H9 (cell line): ENCODE results near the gene VASN. TPM values are rescaled to one million over a fixed set of nuclear protein-coding genes. Genes with fewer than 3 reads are reported as not detected.
A peak's percentile ranks its signal among the peaks of the same experiment; 100 is the strongest.

Source experiments
- DNase-seq: peaks from one replicate; pipeline ENCODE4 v3.0.0-alpha.2; 2017
- H2AFZ ChIP-seq: one replicate; pipeline ENCODE4 v1.6.1; 2013; ENCODE audit warnings: mild to moderate bottlenecking, low read length, control low read depth, moderate library complexity
- H2AK5ac ChIP-seq: 2 replicates; pipeline ENCODE4 v1.6.1; 2013; ENCODE audit warnings: low read length, control low read depth, mixed read lengths; ENCODE audit not compliant: insufficient read length
- H2BK120ac ChIP-seq: one replicate; pipeline ENCODE4 v1.6.1; 2013; ENCODE audit warnings: low read depth, mild to moderate bottlenecking, low read length, control low read depth, inconsistent platforms; ENCODE audit not compliant: poor library complexity, severe bottlenecking
- H2BK12ac ChIP-seq: 2 replicates; pipeline ENCODE4 v1.6.1; 2013; ENCODE audit warnings: low read length, control low read depth, mixed read lengths, low read depth; ENCODE audit not compliant: insufficient read length
- H2BK15ac ChIP-seq: 2 replicates; pipeline ENCODE4 v1.6.1; 2013; ENCODE audit warnings: low read depth, low read length, control low read depth
- H2BK20ac ChIP-seq: one replicate; pipeline ENCODE4 v1.6.1; 2013; ENCODE audit warnings: low read depth, mild to moderate bottlenecking, low read length, control low read depth, inconsistent platforms; ENCODE audit not compliant: poor library complexity, severe bottlenecking
- H2BK5ac ChIP-seq: 2 replicates; pipeline ENCODE4 v1.6.1; 2013; ENCODE audit warnings: low read length, control low read depth, mixed read lengths; ENCODE audit not compliant: insufficient read length
- H3K14ac ChIP-seq: 2 replicates; pipeline ENCODE4 v1.6.1; 2013; ENCODE audit warnings: low read length, control low read depth; ENCODE audit not compliant: insufficient read depth
- H3K18ac ChIP-seq: 2 replicates; pipeline ENCODE4 v1.6.1; 2013; ENCODE audit warnings: low read depth, mild to moderate bottlenecking, mixed read lengths, low read length, control low read depth; ENCODE audit not compliant: insufficient read length
- H3K23ac ChIP-seq: 2 replicates; pipeline ENCODE4 v1.6.1; 2013; ENCODE audit warnings: low read length, control low read depth, mixed read lengths, low read depth; ENCODE audit not compliant: insufficient read length
- H3K23me2 ChIP-seq: 2 replicates; pipeline ENCODE4 v1.6.1; 2013; ENCODE audit warnings: low read depth, mild to moderate bottlenecking, mixed read lengths, low read length, control low read depth; ENCODE audit not compliant: insufficient read length, poor library complexity, severe bottlenecking
- H3K27ac ChIP-seq: 2 replicates; pipeline ENCODE4 v1.5.1; 2013; ENCODE audit warnings: low read length, control low read depth, mixed read lengths, low read depth; ENCODE audit not compliant: insufficient read length
- H3K27me3 ChIP-seq: 2 replicates; pipeline ENCODE4 v1.6.1; 2013; ENCODE audit warnings: low read length, control low read depth, inconsistent platforms; ENCODE audit not compliant: insufficient read depth
- H3K4ac ChIP-seq: 2 replicates; pipeline ENCODE4 v1.6.1; 2013; ENCODE audit warnings: low read depth, mild to moderate bottlenecking, control low read depth, inconsistent platforms, low read length, moderate library complexity
- H3K4me1 ChIP-seq: 2 replicates; pipeline ENCODE4 v1.6.1; 2013; ENCODE audit warnings: low read length, control low read depth, inconsistent platforms; ENCODE audit not compliant: insufficient read depth
- H3K4me2 ChIP-seq: 2 replicates; pipeline ENCODE4 v1.6.1; 2013; ENCODE audit warnings: low read length, control low read depth, mixed read lengths; ENCODE audit not compliant: insufficient read length, insufficient read depth
- H3K56ac ChIP-seq: 2 replicates; pipeline ENCODE4 v1.6.1; 2013; ENCODE audit warnings: low read depth, mild to moderate bottlenecking, mixed read lengths, low read length, control low read depth; ENCODE audit not compliant: insufficient read length
- H3K79me1 ChIP-seq: 2 replicates; pipeline ENCODE4 v1.6.1; 2013; ENCODE audit warnings: low read depth, mild to moderate bottlenecking, moderate library complexity, low read length, control low read depth, inconsistent platforms; ENCODE audit not compliant: insufficient read depth, poor library complexity, severe bottlenecking
- H3K79me2 ChIP-seq: 2 replicates; pipeline ENCODE4 v1.6.1; 2013; ENCODE audit warnings: low read length, control low read depth, inconsistent platforms; ENCODE audit not compliant: insufficient read depth
- H3K9ac ChIP-seq: 2 replicates; pipeline ENCODE4 v1.6.1; 2013; ENCODE audit warnings: low read length, control low read depth, mixed read lengths; ENCODE audit not compliant: insufficient read length; ENCODE audit errors: extremely low read depth
- H3K9me3 ChIP-seq: one replicate; pipeline ENCODE4 v1.6.1; 2013; ENCODE audit warnings: low read depth, low read length, inconsistent platforms; ENCODE audit not compliant: control insufficient read depth
- H3T11ph ChIP-seq: one replicate; pipeline ENCODE4 v1.6.1; 2013; ENCODE audit warnings: mild to moderate bottlenecking, low read length, control low read depth, inconsistent platforms
- H4K20me1 ChIP-seq: one replicate; pipeline ENCODE4 v1.6.1; 2013; ENCODE audit not compliant: control insufficient read depth, insufficient read length, insufficient read depth
- H4K5ac ChIP-seq: 2 replicates; pipeline ENCODE4 v1.6.1; 2013; ENCODE audit warnings: low read depth, mild to moderate bottlenecking, mixed read lengths, low read length, control low read depth; ENCODE audit not compliant: insufficient read length
- H4K8ac ChIP-seq: replicated peaks from 2 replicates; pipeline ENCODE4 v1.6.1; 2013; ENCODE audit warnings: low read length, control low read depth, mixed read lengths, low read depth; ENCODE audit not compliant: insufficient read length
- H4K91ac ChIP-seq: 2 replicates; pipeline ENCODE4 v1.6.1; 2013; ENCODE audit warnings: low read depth, mild to moderate bottlenecking, moderate library complexity, mixed read lengths, low read length, control low read depth; ENCODE audit not compliant: insufficient read length
- H3K27ac Mint-ChIP-seq, 3 experiments: 2 replicates in 2 of 3; 3 replicates in 1 of 3; pipeline ENCODE4 v1.8.0; 2020 to 2021; ENCODE audit warnings: mixed read lengths in 3 of 3, mild to moderate bottlenecking in 1 of 3, moderate library complexity in 1 of 3
- H3K27me3 Mint-ChIP-seq: 2 replicates; pipeline ENCODE4 v1.8.0; 2021; ENCODE audit warnings: low read depth, mild to moderate bottlenecking, moderate library complexity, mixed read lengths
- H3K36me3 Mint-ChIP-seq, 3 experiments: 2 replicates in 2 of 3; 3 replicates in 1 of 3; pipeline ENCODE4 v1.8.0; 2020 to 2021; ENCODE audit warnings: low read depth in 3 of 3, mixed read lengths in 3 of 3; ENCODE audit not compliant: insufficient read depth in 1 of 3
- H3K4me1 Mint-ChIP-seq, 2 experiments: 2 replicates each; pipeline ENCODE4 v1.8.0; 2020; ENCODE audit warnings: mixed read lengths in 2 of 2
- H3K4me3 Mint-ChIP-seq, 2 experiments: 2 replicates in 1 of 2; 3 replicates in 1 of 2; pipeline ENCODE4 v1.8.0; 2020 to 2021; ENCODE audit warnings: mild to moderate bottlenecking in 2 of 2, mixed read lengths in 2 of 2, moderate library complexity in 1 of 2
- H3K9me3 Mint-ChIP-seq, 2 experiments: 2 replicates in 1 of 2; 3 replicates in 1 of 2; pipeline ENCODE4 v1.8.0; 2020; ENCODE audit warnings: mild to moderate bottlenecking in 2 of 2, mixed read lengths in 2 of 2, moderate library complexity in 1 of 2
- CTCF ChIP-seq: fragments of 200-600 bp; sonication (generic); conservative IDR thresholded peaks from 3 replicates; pipeline ENCODE4 v1.8.0; 2021; ENCODE audit warnings: antibody characterized with exemption, mild to moderate bottlenecking
- WGBS: extraction: QIAGEN DNeasy Blood & Tissue Kit; methylation state at CpG from one replicate; pipeline ENCODE4 v1.1.7; 2013; ENCODE audit warnings: missing lambda C conversion rate, low lambda C conversion rate, mixed read lengths; ENCODE audit not compliant: insufficient read length; ENCODE audit errors: extremely low coverage; 5-methylcytosine and 5-hydroxymethylcytosine counted together
- total RNA-seq: library from RNA; stranded (reverse); gene quantifications from 2 replicates; pipeline ENCODE4 v1.2.1, GENCODE V29; 2021

The VASN gene
- total RNA-seq, 1 experiment from 2014 or later: 11.0 TPM

GRCh38 chr16:4324492-4325252, 47.0 kb upstream of the VASN start:
- no peak overlapping the region for H2BK12ac ChIP-seq
- no peak overlapping the region for H3K23ac ChIP-seq
- H4K8ac ChIP-seq: no peak overlapping the region
- no CpG with 5 or more reads among the region's 22 CpGs for WGBS
- no peak overlapping the region for H3K18ac ChIP-seq
- no peaks in the 10 kb centered on the region for H3K27me3 Mint-ChIP-seq
- peaks cover 4% of the 10 kb centered on the region for H3K23me2 ChIP-seq
- no peaks in the 10 kb centered on the region for H3K27me3 ChIP-seq
- no peaks in the 10 kb centered on the region for H3K9me3 ChIP-seq
- H3K27ac Mint-ChIP-seq: peak overlapping the region; percentile 8 to 91 (median 72); a peak in 3 of 7 replicates
- no peak overlapping the region for H3K14ac ChIP-seq
- H4K20me1 ChIP-seq: peaks cover 3% of the 10 kb centered on the region
- no peak overlapping the region for H2AK5ac ChIP-seq
- no peak overlapping the region for H3T11ph ChIP-seq
- no peak overlapping the region for H3K56ac ChIP-seq
- H3K9me3 Mint-ChIP-seq: no peaks in the 10 kb centered on the region
- no peak overlapping the region for H3K9ac ChIP-seq
- no peak overlapping the region for H2BK120ac ChIP-seq
- no peak overlapping the region for H3K4me2 ChIP-seq
- no peak overlapping the region for H4K5ac ChIP-seq
- H3K4me1 Mint-ChIP-seq: peaks cover 9 to 19% of the 10 kb centered on the region in 2 experiments
- DNase-seq: no peak
- H3K36me3 Mint-ChIP-seq: no peaks in the 10 kb centered on the region
- no peak overlapping the region for H3K27ac ChIP-seq
- peaks cover 3% of the 10 kb centered on the region; the same call in 1 of the 2 replicates for H3K79me2 ChIP-seq
- H2BK15ac ChIP-seq: no peak overlapping the region
- peaks cover 3% of the 10 kb centered on the region; the same call in 1 of the 2 replicates for H3K4me1 ChIP-seq
- no peak overlapping the region for H3K4me3 Mint-ChIP-seq
- H3K4ac ChIP-seq: no peak overlapping the region
- no peak for TF ChIP-seq CTCF
- H2BK20ac ChIP-seq: no peak overlapping the region
- no peak overlapping the region for H2AFZ ChIP-seq
- H3K79me1 ChIP-seq: no peaks in the 10 kb centered on the region
- H2BK5ac ChIP-seq: no peak overlapping the region
- H4K91ac ChIP-seq: no peak overlapping the region
